ENCODE data around the gene PTPN11. TPM values are rescaled to one million over a fixed set of nuclear protein-coding genes. Genes with fewer than 3 reads are reported as not detected.
"Not testable (repeated sequence)": the region's sequence is repeated elsewhere in the genome, so short reads cannot be mapped to it uniquely, and the experiment has no call there.

Gene PTPN11
- total and polyA plus RNA-seq, 5 experiments from 2014 or later: 46.2 to 75.8 (median 70.2) TPM

- peak in 1 of 10 donors; percentile 19 for DNase-seq
- POLR2A ChIA-PET: interaction anchor here (0.7 to 1.3 kb wide), 4 partner anchors 8 to 1837 kb away, joined by 3 to 13 read pairs (median 3); no protein-coding TSS in a partner anchor
Observed at GRCh38 chr12:112418273-112418607, 507 bp upstream of the PTPN11 start.

GRCh38 chr12:112419297-112420133 lies 768 bp downstream of the PTPN11 start:
- DNase-seq: peak in 2 of 10 donors; percentile 1 to 73
- ATAC-seq: peak; percentile 59 to 60
- H3K4me1 Mint-ChIP-seq: peaks cover 32 to 59% (median 47%) of the 10 kb centered on the region in 4 donors
- peak overlapping the region; percentile 88 to 100 (median 90) for H3K4me3 Mint-ChIP-seq
- no peaks in the 10 kb centered on the region for H3K9me3 Mint-ChIP-seq
- peak overlapping the region; percentile 73 to 97 (median 93) for H3K27ac Mint-ChIP-seq
- H3K27me3 Mint-ChIP-seq: no peaks in the 10 kb centered on the region
- H3K36me3 Mint-ChIP-seq: peaks cover 0 to 4% (median 0%) of the 10 kb centered on the region in 3 donors
- POLR2A ChIA-PET: interaction anchor here (0.6 to 1.3 kb wide), 3 partner anchors 9 to 1021 kb away, joined by 3 to 13 read pairs (median 3); no protein-coding TSS in a partner anchor

More at GRCh38 chr12:112418273-112418607, 507 bp upstream of the PTPN11 start:
- ATAC-seq: peak in 1 of 2 donors; percentile 0
- no peaks in the 10 kb centered on the region for H3K9me3 Mint-ChIP-seq
- H3K36me3 Mint-ChIP-seq: peaks cover 0 to 4% (median 0%) of the 10 kb centered on the region in 3 donors
- H3K27me3 Mint-ChIP-seq: no peaks in the 10 kb centered on the region
- peaks cover 25 to 50% (median 38%) of the 10 kb centered on the region in 4 donors for H3K4me1 Mint-ChIP-seq
- peak overlapping the region; percentile 93 to 100 (median 96) for H3K4me3 Mint-ChIP-seq
- peak overlapping the region; percentile 94 to 99 (median 98) for H3K27ac Mint-ChIP-seq

- DNase-seq (no peak), ATAC-seq (no peak)
- H3K4me1 Mint-ChIP-seq: peaks cover 30 to 61% (median 53%) of the 10 kb centered on the region in 4 donors
- peaks cover 0 to 4% (median 0%) of the 10 kb centered on the region in 3 donors for H3K36me3 Mint-ChIP-seq
- no peaks in the 10 kb centered on the region for H3K27me3 Mint-ChIP-seq
- POLR2A ChIA-PET: interaction anchor here (0.5 kb wide), 1 partner anchor 20 kb away, joined by 4 read pairs; no protein-coding TSS in a partner anchor
- peak overlapping the region; percentile 57 to 100 (median 88) for H3K4me3 Mint-ChIP-seq
- no peaks in the 10 kb centered on the region for H3K9me3 Mint-ChIP-seq
- peak overlapping the region in 9 of 10 donors; percentile 1 to 97 (median 68) for H3K27ac Mint-ChIP-seq
Observed at GRCh38 chr12:112420740-112421139, 2.0 kb downstream of the PTPN11 start.

GRCh38 chr12:112421363-112421762 lies 2.6 kb downstream of the PTPN11 start:
- no peak for ATAC-seq
- Mint-ChIP-seq H3K27ac (peak overlapping the region in 2 of 10 donors; percentile 22 to 68), H3K27me3 (no peaks in the 10 kb centered on the region), H3K9me3 (no peaks in the 10 kb centered on the region), H3K36me3 (peaks cover 0 to 4% (median 0%) of the 10 kb centered on the region in 3 donors), H3K4me1 (peaks cover 30 to 65% (median 57%) of the 10 kb centered on the region in 4 donors), H3K4me3 (peak overlapping the region in 3 of 10 donors; percentile 11 to 97 (median 48))
- POLR2A ChIA-PET: no interaction called here
- no peak for DNase-seq

- peaks cover 30 to 66% (median 60%) of the 10 kb centered on the region in 4 donors for H3K4me1 Mint-ChIP-seq
- POLR2A ChIA-PET: no interaction called here
- H3K9me3 Mint-ChIP-seq: no peaks in the 10 kb centered on the region
- H3K36me3 Mint-ChIP-seq: peaks cover 0 to 4% (median 0%) of the 10 kb centered on the region in 3 donors
- no peak for DNase-seq
- H3K4me3 Mint-ChIP-seq: peak overlapping the region in 1 of 10 donors; percentile 8
- ATAC-seq: no peak
- peak overlapping the region in 1 of 10 donors; percentile 67 for H3K27ac Mint-ChIP-seq
- no peaks in the 10 kb centered on the region for H3K27me3 Mint-ChIP-seq
Observed at GRCh38 chr12:112422531-112422930, 3.8 kb downstream of the PTPN11 start.

GRCh38 chr12:112424126-112424525 lies 5.4 kb downstream of the PTPN11 start:
- Mint-ChIP-seq H3K9me3 (no peaks in the 10 kb centered on the region), H3K4me3 (peak overlapping the region in 2 of 10 donors; percentile 0 to 12), H3K27ac (peak overlapping the region in 4 of 10 donors; percentile 3 to 41 (median 14)), H3K4me1 (peaks cover 30 to 65% (median 65%) of the 10 kb centered on the region in 4 donors), H3K27me3 (no peaks in the 10 kb centered on the region), H3K36me3 (peaks cover 0 to 9% (median 0%) of the 10 kb centered on the region in 3 donors)
- POLR2A ChIA-PET: no interaction called here
- DNase-seq: no peak
- ATAC-seq: no peak

GRCh38 chr12:112425582-112426382 lies 7.0 kb downstream of the PTPN11 start:
- Mint-ChIP-seq H3K27ac (peak overlapping the region in 2 of 10 donors; percentile 41 to 57), H3K4me1 (peaks cover 22 to 54% (median 52%) of the 10 kb centered on the region in 4 donors), H3K36me3 (peaks cover 0 to 12% (median 0%) of the 10 kb centered on the region in 3 donors), H3K9me3 (no peaks in the 10 kb centered on the region), H3K27me3 (no peaks in the 10 kb centered on the region), H3K4me3 (no peak overlapping the region)
- ATAC-seq: no peak
- POLR2A ChIA-PET: no interaction called here
- no peak for DNase-seq

GRCh38 chr12:112427760-112428159 lies 9.0 kb downstream of the PTPN11 start:
- H3K27ac Mint-ChIP-seq: peak overlapping the region in 1 of 10 donors; percentile 49
- POLR2A ChIA-PET: no interaction called here
- H3K4me1 Mint-ChIP-seq: peaks cover 19 to 49% (median 48%) of the 10 kb centered on the region in 4 donors
- no peaks in the 10 kb centered on the region for H3K9me3 Mint-ChIP-seq
- ATAC-seq (no peak), DNase-seq (no peak)
- no peak overlapping the region for H3K4me3 Mint-ChIP-seq
- H3K27me3 Mint-ChIP-seq: no peaks in the 10 kb centered on the region
- H3K36me3 Mint-ChIP-seq: peaks cover 0 to 19% (median 0%) of the 10 kb centered on the region in 3 donors

GRCh38 chr12:112430929-112431328 lies 12.2 kb downstream of the PTPN11 start:
- no peak for ATAC-seq
- Mint-ChIP-seq H3K27ac (peak overlapping the region in 3 of 10 donors; percentile 0 to 88 (median 48)), H3K27me3 (no peaks in the 10 kb centered on the region), H3K4me1 (peaks cover 10 to 39% (median 29%) of the 10 kb centered on the region in 4 donors), H3K9me3 (no peaks in the 10 kb centered on the region), H3K36me3 (peaks cover 0 to 15% (median 0%) of the 10 kb centered on the region in 3 donors), H3K4me3 (no peak overlapping the region)
- POLR2A ChIA-PET: interaction anchor here (0.6 kb wide), 1 partner anchor 12 kb away, joined by 3 read pairs; the partner anchor contains the start of gene PTPN11
- no peak for DNase-seq

- peaks cover 0 to 15% (median 0%) of the 10 kb centered on the region in 3 donors for H3K36me3 Mint-ChIP-seq
- H3K4me1 Mint-ChIP-seq: peaks cover 10 to 39% (median 26%) of the 10 kb centered on the region in 4 donors
- no peaks in the 10 kb centered on the region for H3K9me3 Mint-ChIP-seq
- no peak overlapping the region for H3K27ac Mint-ChIP-seq
- H3K27me3 Mint-ChIP-seq: no peaks in the 10 kb centered on the region
- POLR2A ChIA-PET: no interaction called here
- ATAC-seq (no peak), DNase-seq (no peak)
- H3K4me3 Mint-ChIP-seq: no peak overlapping the region
Observed at GRCh38 chr12:112431965-112432364, 13.2 kb downstream of the PTPN11 start.

GRCh38 chr12:112433551-112433950 lies 14.8 kb downstream of the PTPN11 start:
- ATAC-seq: no peak
- H3K4me3 Mint-ChIP-seq: no peak overlapping the region
- H3K27ac Mint-ChIP-seq: peak overlapping the region in 1 of 10 donors; percentile 64
- peaks cover 0 to 10% (median 0%) of the 10 kb centered on the region in 3 donors for H3K36me3 Mint-ChIP-seq
- H3K9me3 Mint-ChIP-seq: no peaks in the 10 kb centered on the region
- H3K27me3 Mint-ChIP-seq: no peaks in the 10 kb centered on the region
- POLR2A ChIA-PET: no interaction called here
- no peak for DNase-seq
- H3K4me1 Mint-ChIP-seq: peaks cover 9 to 44% (median 29%) of the 10 kb centered on the region in 4 donors

GRCh38 chr12:112438645-112439044 lies 19.9 kb downstream of the PTPN11 start:
- H3K4me3 Mint-ChIP-seq, ATAC-seq, H3K9me3 Mint-ChIP-seq, H3K27me3 Mint-ChIP-seq, DNase-seq, POLR2A ChIA-PET, H3K36me3 Mint-ChIP-seq: not testable (repeated sequence)
- Mint-ChIP-seq H3K4me1 (peaks cover 4 to 36% (median 14%) of the 10 kb centered on the region in 4 donors), H3K27ac (peak overlapping the region in 1 of 10 donors; percentile 57)

Data from naive thymus-derived CD8-positive, alpha-beta T cell (primary cell).